ENCODE results near the gene CCL18.

DNA sequence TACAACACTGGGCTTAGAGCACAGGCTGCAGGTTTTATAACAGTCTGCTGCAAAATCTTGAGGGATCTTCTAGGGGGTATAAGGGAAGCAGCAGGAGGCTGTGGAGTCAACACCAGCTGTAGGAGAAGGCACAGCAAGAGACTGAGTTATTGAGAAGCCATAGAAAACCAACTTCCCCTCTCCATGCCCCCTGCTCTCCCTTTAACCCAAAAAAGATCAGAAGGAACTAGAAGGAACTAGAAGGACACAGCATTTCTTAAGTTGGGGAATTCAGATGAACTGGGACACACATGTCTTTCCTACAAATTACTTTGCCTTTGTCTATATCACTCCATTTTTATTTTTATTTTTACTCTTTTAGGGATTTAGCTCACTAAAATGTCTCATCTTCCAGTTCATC lies 6.2 kb upstream of the CCL18 start:
- TF ChIP-seq CTCF (IDR thresholded peaks at IDR 0.05; ENCODE audit: borderline replicate concordance, extremely low read depth, low read length, poor library complexity, severe bottlenecking) (no peak), EZH2 (IDR thresholded peaks at IDR 0.05; ENCODE audit: borderline replicate concordance, low read depth, low read length, severe bottlenecking) (no peak)

All from DND-41 (cell line).